WI38 (cell line): ENCODE data around the gene PNKP.
A peak's percentile ranks its signal among the peaks of the same experiment; 100 is the strongest.

Source experiments
- H3K4me3 ChIP-seq: 2 replicates; pipeline ENCODE4 v1.5.1; 2011; ENCODE audit warnings: low read depth, mild to moderate bottlenecking, control low read depth, low read length
- CTCF ChIP-seq: IDR thresholded peaks from 2 replicates; pipeline ENCODE4 v1.5.1; 2012; ENCODE audit warnings: low read depth, mild to moderate bottlenecking, control low read depth, low read length

Gene PNKP

GRCh38 chr19:49812452-49812996, 54.9 kb downstream of the PNKP start:
- peak overlapping the region; percentile 60 for H3K4me3 ChIP-seq
- TF ChIP-seq CTCF: no peak

GRCh38 chr19:49811328-49811727, 56.0 kb downstream of the PNKP start:
- no peak for TF ChIP-seq CTCF
- H3K4me3 ChIP-seq: no peak overlapping the region
